GM19035 (cell line): Measurements from ENCODE around the gene HDAC4.

Experiments
- ATAC-seq: cut with Tn5 transposase; IDR thresholded peaks from one replicate; pipeline ENCODE4 v1.9.1; 2021; ENCODE audit not compliant: unreplicated experiment

The HDAC4 gene

GRCh38 chr2:239133945-239134570 is 266.8 kb downstream of the HDAC4 start:
- ATAC-seq: no peak

GRCh38 chr2:239132786-239133185 is 268.0 kb downstream of the HDAC4 start:
- no peak for ATAC-seq

- no peak for ATAC-seq
Observed at GRCh38 chr2:239132156-239132709, 268.6 kb downstream of the HDAC4 start.

GRCh38 chr2:239131521-239131920 is 269.3 kb downstream of the HDAC4 start:
- ATAC-seq: no peak

- no peak for ATAC-seq
Observed at GRCh38 chr2:239130786-239131325, 270.0 kb downstream of the HDAC4 start.

GRCh38 chr2:239130041-239130440 is 270.8 kb downstream of the HDAC4 start:
- no peak for ATAC-seq

- ATAC-seq: no peak
Observed at GRCh38 chr2:239129147-239129920, 271.5 kb downstream of the HDAC4 start.

- no peak for ATAC-seq
Observed at GRCh38 chr2:239128706-239129105, 272.1 kb downstream of the HDAC4 start.

- no peak for ATAC-seq
Observed at GRCh38 chr2:239127513-239127912, 273.3 kb downstream of the HDAC4 start.

GRCh38 chr2:239125726-239126675 is 274.8 kb downstream of the HDAC4 start:
- no peak for ATAC-seq

GRCh38 chr2:239124152-239124899 is 276.5 kb downstream of the HDAC4 start:
- no peak for ATAC-seq

- ATAC-seq: no peak
Observed at GRCh38 chr2:239122421-239123110, 278.3 kb downstream of the HDAC4 start.

- no peak for ATAC-seq
Observed at GRCh38 chr2:239121600-239122012, 279.2 kb downstream of the HDAC4 start.

- ATAC-seq: no peak
Observed at GRCh38 chr2:239120664-239121063, 280.2 kb downstream of the HDAC4 start.

GRCh38 chr2:239119346-239120126 is 281.3 kb downstream of the HDAC4 start:
- ATAC-seq: no peak

- ATAC-seq: no peak
Observed at GRCh38 chr2:239118675-239119211, 282.1 kb downstream of the HDAC4 start.

GRCh38 chr2:239118264-239118663 is 282.6 kb downstream of the HDAC4 start:
- no peak for ATAC-seq

- no peak for ATAC-seq
Observed at GRCh38 chr2:239117831-239118230, 283.0 kb downstream of the HDAC4 start.
